NCI-H2196 (cell line): ENCODE results near the gene SAPCD2.

Experiments used
- DNase-seq: peaks from one replicate; lab custom pipeline; 2025; ENCODE audit not compliant: unreplicated experiment; lab: John Stamatoyannopoulos, UW

SAPCD2 gene

DNA sequence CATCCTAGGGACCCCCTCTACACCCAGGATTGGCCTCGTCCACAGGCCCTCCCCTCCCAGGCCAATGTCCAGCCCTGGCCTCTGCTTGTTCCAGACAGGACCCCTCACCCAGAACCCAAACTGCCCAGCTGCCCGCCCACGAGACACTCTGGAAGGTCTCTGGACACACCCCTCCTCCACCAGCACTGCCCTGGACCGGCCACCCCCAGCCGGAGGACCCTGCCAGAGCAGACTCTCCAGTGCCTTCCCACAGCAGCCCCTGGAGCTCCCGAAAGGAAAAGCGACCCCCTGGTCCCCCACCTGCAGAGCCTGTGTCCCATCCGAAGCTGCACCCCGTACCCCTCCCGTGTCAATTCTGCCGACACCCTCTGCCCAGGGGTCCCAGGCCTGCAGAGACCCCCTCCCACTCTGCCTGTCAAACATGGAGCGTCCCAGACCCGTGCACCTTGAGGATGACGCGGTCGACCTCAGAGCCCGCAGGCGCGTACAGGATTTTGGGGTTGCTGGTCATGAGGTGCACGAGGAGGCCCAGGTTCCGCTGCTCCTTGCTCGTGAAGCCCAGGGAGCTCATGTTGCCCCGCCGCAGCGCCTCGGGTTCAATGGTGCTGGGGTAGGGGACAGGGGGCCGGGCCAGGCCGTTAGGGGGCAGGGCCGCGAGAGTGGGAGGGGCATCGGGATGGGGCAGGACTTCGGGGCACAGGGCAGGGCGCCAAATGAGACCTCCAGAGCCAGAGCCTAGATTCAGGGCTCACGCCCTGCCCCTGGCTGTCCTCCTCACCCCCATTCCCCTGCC lies 50.3 kb downstream of the SAPCD2 start:
- no peak for DNase-seq

DNA sequence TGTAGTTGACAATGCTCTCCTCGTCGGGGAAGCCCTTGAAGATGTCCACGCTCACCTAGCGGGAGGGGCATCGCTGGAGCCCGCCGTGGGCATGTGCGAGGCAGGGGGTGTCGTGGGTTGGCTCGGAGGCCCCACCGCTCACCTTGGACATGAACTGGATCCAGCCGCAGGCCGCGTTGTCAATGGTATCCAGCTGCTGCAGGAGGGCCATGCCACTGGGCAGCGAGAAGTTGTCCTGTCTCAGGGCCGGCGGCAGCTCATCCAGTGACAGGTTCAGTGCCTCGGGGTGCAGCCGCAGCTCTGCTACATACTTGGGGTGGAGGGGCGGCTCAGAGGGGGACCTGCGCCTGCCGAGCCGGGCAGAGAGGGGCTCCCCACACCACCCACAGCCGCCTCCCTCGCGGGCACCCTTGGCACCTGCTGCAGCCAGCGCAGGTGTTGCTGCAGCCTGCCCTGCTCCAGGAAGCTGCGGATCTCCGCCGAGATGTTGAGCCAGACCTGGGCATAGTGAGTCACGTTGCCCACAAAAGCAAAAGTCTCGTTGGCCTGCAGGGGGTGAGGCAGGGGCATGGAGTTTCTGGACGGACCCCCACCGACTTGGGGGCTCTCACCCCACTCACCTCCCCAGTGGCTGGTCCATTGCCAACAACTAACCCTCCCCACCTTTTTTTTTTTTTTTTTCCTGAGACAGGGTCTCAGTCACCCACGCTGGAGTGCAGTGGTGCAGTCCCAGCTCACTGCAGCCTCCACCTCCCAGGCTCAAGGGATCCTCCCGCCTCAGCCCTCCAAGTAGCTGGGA lies 51.4 kb downstream of the SAPCD2 start:
- DNase-seq, result no peak

DNA sequence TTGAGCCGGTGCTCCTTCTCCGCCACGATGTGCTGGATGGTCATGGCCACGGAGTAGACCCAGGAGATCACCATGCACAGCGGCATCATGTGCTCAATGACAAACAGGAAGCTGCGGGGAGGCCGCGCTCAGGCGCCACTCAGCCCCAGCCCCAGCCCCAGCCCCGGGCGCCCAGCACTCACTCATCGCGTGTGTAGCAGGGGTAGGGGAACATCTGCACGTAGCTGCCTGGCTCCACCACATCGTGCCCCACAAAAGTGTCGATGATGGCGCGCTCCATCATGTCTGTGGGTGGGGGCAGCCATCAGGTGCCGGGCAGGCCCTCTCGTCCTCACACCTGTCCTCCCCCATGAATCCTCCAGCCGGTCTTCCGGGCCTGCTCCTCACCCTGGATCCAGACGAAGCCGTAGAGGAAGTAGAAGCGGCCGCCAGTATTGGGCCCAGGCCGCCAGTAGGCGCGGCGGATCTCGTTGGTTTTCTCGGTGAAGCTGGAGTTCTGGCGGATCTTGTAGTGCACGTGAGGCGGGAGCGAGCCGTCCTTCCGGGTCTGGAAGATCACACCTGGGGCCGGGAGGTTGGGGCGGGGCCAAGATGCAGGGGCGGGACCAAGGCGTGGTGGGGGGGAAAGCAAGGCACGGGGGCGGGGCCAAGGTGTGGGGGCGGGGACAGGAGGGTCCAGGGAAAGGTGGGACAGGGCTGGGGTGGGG lies 52.4 kb downstream of the SAPCD2 start:
- DNase-seq, result no peak

DNA sequence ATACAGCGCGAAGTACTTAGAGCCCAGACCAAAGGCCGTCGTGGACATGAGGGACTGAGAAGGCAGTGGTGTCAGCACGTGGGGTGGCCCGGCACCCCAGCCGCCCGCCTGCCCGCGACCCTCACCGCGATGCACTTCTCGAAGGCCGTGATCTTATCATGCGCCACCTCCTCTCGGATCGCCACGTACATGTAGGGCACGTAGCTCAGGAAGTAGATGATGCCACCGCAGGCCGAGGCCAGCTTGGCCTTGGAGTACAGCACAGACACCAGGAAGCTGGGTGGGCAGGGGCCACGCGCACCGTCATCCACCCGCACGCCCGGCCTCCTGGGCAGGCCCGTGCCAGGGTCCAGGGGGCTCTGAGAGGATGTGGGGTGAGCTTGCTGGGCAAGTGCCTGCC lies 53.3 kb downstream of the SAPCD2 start:
- DNase-seq, result no peak

DNA sequence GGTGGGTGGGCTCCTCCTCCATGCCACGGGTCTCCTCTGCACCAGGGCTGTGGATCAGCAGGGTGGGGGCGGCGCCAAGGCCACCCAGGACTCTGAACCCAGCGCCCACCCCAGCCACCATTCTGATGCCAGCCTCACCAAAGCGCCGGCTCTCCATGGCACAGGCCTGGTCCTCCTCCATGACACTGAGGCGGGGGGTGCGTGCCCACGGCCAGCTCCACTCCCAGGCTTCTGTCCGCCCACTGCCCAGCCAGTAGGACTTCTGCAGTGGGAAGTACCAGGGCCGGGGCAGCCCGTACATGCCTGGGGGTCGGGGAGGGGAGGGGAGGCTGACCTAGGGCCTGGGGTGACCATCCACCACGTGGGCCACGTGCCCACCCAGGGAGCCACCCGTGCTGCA lies 53.9 kb downstream of the SAPCD2 start:
- no peak for DNase-seq

DNA sequence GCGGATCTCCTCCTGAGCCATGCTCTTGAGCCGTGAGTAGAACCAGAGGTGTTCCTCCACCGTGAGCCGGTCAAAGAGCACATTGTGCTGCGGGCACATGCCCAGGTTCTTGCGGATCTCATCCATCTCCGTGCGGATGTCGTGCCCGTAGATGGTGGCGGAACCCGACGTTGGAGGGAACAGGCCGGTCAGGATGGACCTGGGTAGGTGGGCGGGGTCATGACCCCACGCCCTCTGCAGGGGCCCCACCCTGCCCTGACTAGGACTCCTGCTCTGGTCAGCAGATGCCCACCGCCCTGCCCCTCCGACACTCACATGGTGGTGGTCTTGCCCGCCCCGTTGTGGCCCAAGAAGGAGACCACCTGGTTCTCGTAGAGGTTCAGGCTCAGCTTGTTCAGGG lies 54.4 kb downstream of the SAPCD2 start:
- DNase-seq, result no peak

DNA sequence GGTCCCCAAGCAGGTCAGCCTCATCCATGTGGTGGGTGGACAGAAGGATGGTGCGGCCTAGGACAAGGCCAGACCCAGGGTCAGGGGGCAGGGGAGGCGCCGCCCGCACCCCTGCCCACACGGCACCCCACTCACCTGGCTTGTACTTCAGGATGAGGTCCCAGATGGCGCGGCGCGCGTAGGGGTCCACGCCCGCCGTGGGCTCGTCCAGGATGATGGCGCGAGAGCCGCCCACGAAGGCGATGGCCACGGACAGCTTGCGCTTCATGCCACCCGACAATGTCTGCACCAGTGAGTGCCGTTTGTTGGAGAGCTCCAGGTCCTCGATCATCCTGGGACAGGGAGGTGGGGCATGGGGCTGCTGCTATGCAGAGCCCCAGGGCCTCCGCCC lies 54.8 kb downstream of the SAPCD2 start:
- DNase-seq, result no peak

DNA sequence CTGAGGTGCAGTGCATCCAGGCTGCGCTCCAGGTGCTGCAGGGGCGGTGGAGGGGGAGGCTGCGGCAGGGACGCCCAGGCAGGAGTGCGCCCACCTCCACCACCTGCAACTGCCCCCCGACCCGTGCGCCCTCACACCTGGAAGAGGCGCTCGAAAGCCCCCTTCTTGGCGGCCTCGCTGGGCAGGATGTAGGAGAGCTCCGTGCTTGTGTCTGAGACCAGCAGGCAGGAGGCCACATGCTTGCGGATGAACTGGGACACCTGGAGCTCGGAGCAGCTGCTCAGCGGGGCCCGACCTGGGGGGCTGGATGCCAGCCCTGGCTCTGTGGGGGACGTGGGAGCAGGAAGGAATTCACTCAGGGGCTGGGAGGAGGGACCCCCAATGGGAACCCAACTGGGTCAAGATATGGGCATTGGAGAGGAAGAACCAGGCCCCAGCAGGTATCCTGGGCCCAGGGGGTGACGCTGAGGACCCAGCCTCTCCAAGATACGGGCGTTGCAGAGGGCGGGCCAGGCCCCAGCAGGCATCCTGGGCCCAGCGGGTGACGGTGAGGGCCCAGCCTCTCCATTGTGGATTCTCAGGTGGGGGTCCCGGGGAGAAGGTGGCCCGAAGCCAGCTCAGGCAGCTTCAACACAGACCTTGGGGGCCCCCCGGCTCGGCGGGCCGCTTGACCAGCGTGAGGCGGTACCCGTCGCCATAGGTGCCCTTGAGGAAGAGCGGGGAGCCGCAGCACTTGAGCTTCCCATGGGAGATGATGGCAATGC lies 55.4 kb downstream of the SAPCD2 start:
- DNase-seq, result no peak

DNA sequence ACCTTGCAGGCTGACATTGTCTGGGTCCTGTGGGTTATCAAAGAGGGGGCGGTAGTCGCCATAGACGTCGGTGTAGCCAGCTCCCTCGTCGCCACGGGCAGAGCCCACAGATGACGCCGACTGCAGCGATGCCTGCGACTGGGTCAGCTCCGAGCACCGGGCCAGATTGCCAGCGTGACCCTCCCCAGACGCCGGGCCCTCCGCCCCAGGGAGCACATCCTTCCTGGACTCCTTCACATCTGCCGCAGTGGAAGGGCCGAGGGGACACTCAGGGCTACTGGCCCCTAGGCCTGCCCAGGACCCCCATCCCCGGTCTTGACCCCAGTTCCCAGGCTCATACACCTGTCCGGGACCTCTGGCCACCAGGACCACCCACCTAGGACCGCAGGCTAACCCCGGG lies 56.2 kb downstream of the SAPCD2 start:
- DNase-seq, result no peak

DNA sequence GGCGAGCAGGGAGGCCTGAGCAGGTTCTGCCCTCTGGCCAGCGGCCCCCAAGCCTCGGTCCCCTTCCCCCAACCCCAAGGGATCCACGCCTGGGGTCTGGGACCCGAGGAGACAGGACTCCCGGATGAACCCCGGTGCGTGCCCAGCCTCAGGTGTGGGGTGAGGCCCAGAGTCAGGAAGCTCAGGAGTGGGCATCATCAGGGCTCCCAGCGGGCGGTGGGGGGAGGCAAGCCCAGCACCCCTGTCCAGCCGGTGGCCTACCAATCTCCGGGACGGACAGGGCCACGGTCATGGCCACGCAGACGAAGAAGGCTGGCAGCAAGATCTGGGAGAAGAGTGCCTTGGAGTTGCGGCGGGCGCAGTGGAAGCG lies 56.8 kb downstream of the SAPCD2 start:
- DNase-seq, result no peak

DNA sequence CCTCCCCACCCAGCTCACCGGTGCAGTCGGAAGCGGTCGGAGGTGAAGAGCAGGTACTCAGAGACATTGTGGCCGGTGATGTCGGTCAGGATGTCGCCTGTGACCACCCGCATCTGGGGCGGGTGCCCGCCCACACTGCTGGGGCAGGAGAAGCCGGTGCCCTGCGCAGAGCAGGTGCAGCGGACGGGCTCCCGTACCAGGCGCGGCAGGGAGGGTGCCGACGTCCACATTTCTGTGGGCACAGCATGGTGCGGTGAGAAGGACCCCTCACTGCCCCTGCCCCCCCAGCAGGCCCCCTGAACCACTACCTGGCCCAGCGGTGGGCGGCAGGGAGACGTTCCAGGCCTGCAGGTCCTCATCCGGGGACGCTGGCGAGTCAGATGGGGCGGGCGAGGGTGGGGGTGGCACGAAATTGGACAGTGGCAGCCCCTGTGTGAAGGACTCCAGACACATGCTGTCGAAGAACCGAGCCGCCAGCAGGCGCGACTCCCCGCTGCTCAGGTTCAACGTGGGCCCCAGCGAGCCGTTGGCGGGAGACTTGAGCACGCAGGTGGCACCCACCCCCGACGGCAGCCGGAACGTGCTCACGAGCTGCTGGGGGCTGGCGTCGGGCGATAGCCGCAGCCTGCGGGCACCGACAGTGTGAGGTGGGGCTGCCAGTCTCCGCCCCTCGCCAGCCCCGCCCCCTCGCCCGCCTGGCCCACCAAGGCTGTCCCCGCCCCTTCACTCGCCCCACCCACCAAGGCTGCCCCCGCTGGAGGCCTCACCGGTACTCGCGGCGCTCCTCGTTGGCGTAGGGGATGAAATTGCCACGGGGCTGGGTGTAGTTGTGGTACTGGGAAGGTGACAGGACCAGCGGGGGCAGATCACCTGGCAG lies 57.4 kb downstream of the SAPCD2 start:
- DNase-seq, result no peak
